ENCODE results near the gene FGF18. TPM values are rescaled to one million over a fixed set of nuclear protein-coding genes. Genes with fewer than 3 reads are reported as not detected.

FGF18 gene
- total and polyA plus RNA-seq, 2 experiments from 2014 or later, result 0.56 to 0.86 TPM

GRCh38 chr5:171478946-171479775 lies 59.7 kb downstream of the FGF18 start:
- no peak overlapping the region for H2AFZ ChIP-seq
- no peaks in the 10 kb centered on the region for H3F3A ChIP-seq (replicated peaks; ENCODE audit: low read depth)
- Mint-ChIP-seq H3K4me1 (peaks cover 8% of the 10 kb centered on the region), H3K27ac (no peak overlapping the region), H3K9me3 (no peaks in the 10 kb centered on the region; the same call in 2 of the 3 replicates), H3K4me3 (no peak overlapping the region), H3K27me3 (ENCODE audit: insufficient read depth, low read depth, poor library complexity) (peaks cover 2% of the 10 kb centered on the region), H3K36me3 (ENCODE audit: low read depth) (no peaks in the 10 kb centered on the region)
- H4K20me1 ChIP-seq (replicated peaks; ENCODE audit: insufficient read depth), result no peaks in the 10 kb centered on the region
- H3K4me2 ChIP-seq, result no peak overlapping the region
- H3K36me3 ChIP-seq (ENCODE audit: insufficient read depth), result no peaks in the 10 kb centered on the region
- DNase-seq (ENCODE audit: low spot score) (no peak), ATAC-seq (no peak)
- H3K79me2 ChIP-seq (replicated peaks; ENCODE audit: insufficient read depth), result no peaks in the 10 kb centered on the region
- H3K4me1 ChIP-seq (ENCODE audit: insufficient read depth), result no peaks in the 10 kb centered on the region
- no peak for TF ChIP-seq STAT1 (IDR thresholded peaks at IDR 0.05; ENCODE audit: unreplicated experiment)
- TF ChIP-seq ETS1 (IDR thresholded peaks at IDR 0.05), result no peak
- TF ChIP-seq, protein P1, sequence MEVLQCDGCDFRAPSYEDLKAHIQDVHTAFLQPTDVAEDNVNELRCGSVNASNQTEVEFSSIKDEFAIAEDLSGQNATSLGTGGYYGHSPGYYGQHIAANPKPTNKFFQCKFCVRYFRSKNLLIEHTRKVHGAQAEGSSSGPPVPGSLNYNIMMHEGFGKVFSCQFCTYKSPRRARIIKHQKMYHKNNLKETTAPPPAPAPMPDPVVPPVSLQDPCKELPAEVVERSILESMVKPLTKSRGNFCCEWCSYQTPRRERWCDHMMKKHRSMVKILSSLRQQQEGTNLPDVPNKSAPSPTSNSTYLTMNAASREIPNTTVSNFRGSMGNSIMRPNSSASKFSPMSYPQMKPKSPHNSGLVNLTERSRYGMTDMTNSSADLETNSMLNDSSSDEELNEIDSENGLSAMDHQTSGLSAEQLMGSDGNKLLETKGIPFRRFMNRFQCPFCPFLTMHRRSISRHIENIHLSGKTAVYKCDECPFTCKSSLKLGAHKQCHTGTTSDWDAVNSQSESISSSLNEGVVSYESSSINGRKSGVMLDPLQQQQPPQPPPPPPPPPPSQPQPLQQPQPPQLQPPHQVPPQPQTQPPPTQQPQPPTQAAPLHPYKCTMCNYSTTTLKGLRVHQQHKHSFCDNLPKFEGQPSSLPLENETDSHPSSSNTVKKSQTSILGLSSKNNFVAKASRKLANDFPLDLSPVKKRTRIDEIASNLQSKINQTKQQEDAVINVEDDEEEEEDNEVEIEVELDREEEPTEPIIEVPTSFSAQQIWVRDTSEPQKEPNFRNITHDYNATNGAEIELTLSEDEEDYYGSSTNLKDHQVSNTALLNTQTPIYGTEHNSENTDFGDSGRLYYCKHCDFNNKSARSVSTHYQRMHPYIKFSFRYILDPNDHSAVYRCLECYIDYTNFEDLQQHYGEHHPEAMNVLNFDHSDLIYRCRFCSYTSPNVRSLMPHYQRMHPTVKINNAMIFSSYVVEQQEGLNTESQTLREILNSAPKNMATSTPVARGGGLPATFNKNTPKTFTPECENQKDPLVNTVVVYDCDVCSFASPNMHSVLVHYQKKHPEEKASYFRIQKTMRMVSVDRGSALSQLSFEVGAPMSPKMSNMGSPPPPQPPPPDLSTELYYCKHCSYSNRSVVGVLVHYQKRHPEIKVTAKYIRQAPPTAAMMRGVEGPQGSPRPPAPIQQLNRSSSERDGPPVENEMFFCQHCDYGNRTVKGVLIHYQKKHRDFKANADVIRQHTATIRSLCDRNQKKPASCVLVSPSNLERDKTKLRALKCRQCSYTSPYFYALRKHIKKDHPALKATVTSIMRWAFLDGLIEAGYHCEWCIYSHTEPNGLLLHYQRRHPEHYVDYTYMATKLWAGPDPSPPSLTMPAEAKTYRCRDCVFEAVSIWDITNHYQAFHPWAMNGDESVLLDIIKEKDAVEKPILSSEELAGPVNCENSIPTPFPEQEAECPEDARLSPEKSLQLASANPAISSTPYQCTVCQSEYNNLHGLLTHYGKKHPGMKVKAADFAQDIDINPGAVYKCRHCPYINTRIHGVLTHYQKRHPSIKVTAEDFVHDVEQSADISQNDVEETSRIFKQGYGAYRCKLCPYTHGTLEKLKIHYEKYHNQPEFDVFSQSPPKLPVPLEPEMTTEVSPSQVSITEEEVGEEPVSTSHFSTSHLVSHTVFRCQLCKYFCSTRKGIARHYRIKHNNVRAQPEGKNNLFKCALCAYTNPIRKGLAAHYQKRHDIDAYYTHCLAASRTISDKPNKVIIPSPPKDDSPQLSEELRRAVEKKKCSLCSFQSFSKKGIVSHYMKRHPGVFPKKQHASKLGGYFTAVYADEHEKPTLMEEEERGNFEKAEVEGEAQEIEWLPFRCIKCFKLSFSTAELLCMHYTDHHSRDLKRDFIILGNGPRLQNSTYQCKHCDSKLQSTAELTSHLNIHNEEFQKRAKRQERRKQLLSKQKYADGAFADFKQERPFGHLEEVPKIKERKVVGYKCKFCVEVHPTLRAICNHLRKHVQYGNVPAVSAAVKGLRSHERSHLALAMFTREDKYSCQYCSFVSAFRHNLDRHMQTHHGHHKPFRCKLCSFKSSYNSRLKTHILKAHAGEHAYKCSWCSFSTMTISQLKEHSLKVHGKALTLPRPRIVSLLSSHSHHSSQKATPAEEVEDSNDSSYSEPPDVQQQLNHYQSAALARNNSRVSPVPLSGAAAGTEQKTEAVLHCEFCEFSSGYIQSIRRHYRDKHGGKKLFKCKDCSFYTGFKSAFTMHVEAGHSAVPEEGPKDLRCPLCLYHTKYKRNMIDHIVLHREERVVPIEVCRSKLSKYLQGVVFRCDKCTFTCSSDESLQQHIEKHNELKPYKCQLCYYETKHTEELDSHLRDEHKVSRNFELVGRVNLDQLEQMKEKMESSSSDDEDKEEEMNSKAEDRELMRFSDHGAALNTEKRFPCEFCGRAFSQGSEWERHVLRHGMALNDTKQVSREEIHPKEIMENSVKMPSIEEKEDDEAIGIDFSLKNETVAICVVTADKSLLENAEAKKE (CRISPR knock-in tag; IDR thresholded peaks at IDR 0.05), result no peak
- TF ChIP-seq ZNF114 (CRISPR knock-in tag; IDR thresholded peaks at IDR 0.05), result no peak
- no peak for TF ChIP-seq CTCF (conservative IDR thresholded peaks at IDR 0.05; ENCODE audit: low read depth in 2 of 2)
- H3K9me2 ChIP-seq (ENCODE audit: insufficient read depth), result no peaks in the 10 kb centered on the region
- H3K27me3 ChIP-seq (ENCODE audit: insufficient read depth), result no peaks in the 10 kb centered on the region
- H3K27ac ChIP-seq (ENCODE audit: low read depth), result no peak overlapping the region
- H3K4me3 ChIP-seq, result no peak overlapping the region
